Smooth muscle cell (in vitro differentiated cells): ENCODE measurements around the gene C2CD3. TPM values are rescaled to one million over a fixed set of nuclear protein-coding genes. Genes with fewer than 3 reads are reported as not detected.

Experiments used
- DNase-seq: peaks from one replicate; lab custom pipeline; 2025; ENCODE audit not compliant: unreplicated experiment; lab: John Stamatoyannopoulos, UW
- H2AFZ ChIP-seq: fragments of 200-600 bp; sonication (generic); 2 replicates; pipeline ENCODE4 v1.6.0; 2016; ENCODE audit warnings: antibody characterized with exemption, low read depth, mild to moderate bottlenecking
- H3F3A ChIP-seq: fragments of 200-600 bp; sonication (generic); 2 replicates; pipeline ENCODE4 v1.6.0; 2017; ENCODE audit warnings: antibody characterized with exemption, low read depth
- H3K27ac ChIP-seq: fragments of 200-600 bp; sonication (generic); 2 replicates; pipeline ENCODE4 v1.5.1; 2016; ENCODE audit warnings: low read depth, mild to moderate bottlenecking
- H3K27me3 ChIP-seq: fragments of 200-600 bp; sonication (generic); 2 replicates; pipeline ENCODE4 v1.6.1; 2016; ENCODE audit warnings: low read depth, mild to moderate bottlenecking
- H3K36me3 ChIP-seq: fragments of 200-600 bp; sonication (generic); 2 replicates; pipeline ENCODE4 v1.5.1; 2016; ENCODE audit warnings: low read depth
- H3K4me1 ChIP-seq: fragments of 200-600 bp; sonication (generic); 2 replicates; pipeline ENCODE4 v1.5.1; 2016; ENCODE audit warnings: low read depth
- H3K4me2 ChIP-seq: fragments of 200-600 bp; sonication (generic); 2 replicates; pipeline ENCODE4 v1.6.0; 2016; ENCODE audit warnings: mild to moderate bottlenecking
- H3K4me3 ChIP-seq: fragments of 200-600 bp; sonication (generic); 2 replicates; pipeline ENCODE4 v1.5.1; 2016; ENCODE audit warnings: mild to moderate bottlenecking
- H3K79me2 ChIP-seq: fragments of 200-600 bp; sonication (generic); 2 replicates; pipeline ENCODE4 v1.6.0; 2016; ENCODE audit warnings: low read depth, mild to moderate bottlenecking
- H3K9ac ChIP-seq: fragments of 200-600 bp; sonication (generic); 2 replicates; pipeline ENCODE4 v1.6.0; 2016; ENCODE audit warnings: low read depth
- H3K9me3 ChIP-seq: fragments of 200-600 bp; sonication (generic); replicated peaks from 2 replicates; pipeline ENCODE4 v1.5.1; 2016; ENCODE audit warnings: low read depth
- H4K20me1 ChIP-seq: fragments of 200-600 bp; sonication (generic); 2 replicates; pipeline ENCODE4 v1.6.0; 2016; ENCODE audit warnings: low read depth
- CTCF ChIP-seq: fragments of 200-600 bp; sonication (generic); IDR thresholded peaks from 2 replicates; pipeline ENCODE4 v1.5.1; 2017; ENCODE audit warnings: borderline replicate concordance, mild to moderate bottlenecking, antibody characterized with exemption; ENCODE audit not compliant: insufficient read depth, poor library complexity, severe bottlenecking
- WGBS: methylation state at CpG from one replicate; pipeline ENCODE4 v1.1.7; 2016; ENCODE audit warnings: low lambda C conversion rate; 5-methylcytosine and 5-hydroxymethylcytosine counted together
- polyA plus RNA-seq: library from polyadenylated mRNA; unstranded; fragments of >200 nt; fragmentation: Nextera tagmentation; extraction: Ambion mirVana; gene quantifications from 2 replicates; pipeline ENCODE4 v1.2.1, GENCODE V29; 2016
- total RNA-seq: library from RNA; depleted of rRNA; stranded (reverse); fragments of >200 nt; gene quantifications from 2 replicates; pipeline ENCODE4 v1.2.3, GENCODE V29; 2014

C2CD3 gene
- total and polyA plus RNA-seq, 2 experiments from 2014 or later, result 4.9 to 24.1 TPM

DNA sequence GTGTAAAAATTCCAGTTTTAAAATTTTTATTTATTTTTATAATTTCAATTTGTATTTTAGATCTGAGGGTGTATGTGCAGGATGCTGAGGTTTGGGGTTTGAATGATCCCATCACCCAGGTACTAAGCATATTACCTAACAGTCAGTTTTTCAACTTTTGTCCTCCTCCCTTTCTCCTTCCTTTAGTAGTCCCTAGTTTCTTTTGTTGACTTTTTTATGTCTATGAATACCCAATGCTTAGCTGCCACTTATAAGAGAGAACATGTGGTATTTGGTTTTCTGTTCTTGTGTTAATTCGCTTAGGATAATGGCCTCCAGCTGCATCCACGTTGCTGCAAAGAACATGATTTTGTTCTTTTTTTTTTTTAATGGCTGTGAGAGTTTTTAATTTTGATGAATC lies 126.3 kb downstream of the C2CD3 start:
- H3K27me3 ChIP-seq, result no peaks in the 10 kb centered on the region
- peaks cover 11% of the 10 kb centered on the region for H3K36me3 ChIP-seq
- H3K9me3 ChIP-seq, result no peaks in the 10 kb centered on the region
- H3K9ac ChIP-seq, result no peak overlapping the region
- no peaks in the 10 kb centered on the region for H3F3A ChIP-seq
- no peak overlapping the region for H2AFZ ChIP-seq
- WGBS, result 79% methylated on average over 2 of the region's 2 CpGs
- H3K79me2 ChIP-seq, result no peaks in the 10 kb centered on the region
- no peak overlapping the region for H3K27ac ChIP-seq
- no peak for DNase-seq
- H3K4me1 ChIP-seq, result no peaks in the 10 kb centered on the region
- H4K20me1 ChIP-seq, result no peaks in the 10 kb centered on the region
- TF ChIP-seq CTCF, result no peak
- no peak overlapping the region for H3K4me2 ChIP-seq
- H3K4me3 ChIP-seq, result no peak overlapping the region

DNA sequence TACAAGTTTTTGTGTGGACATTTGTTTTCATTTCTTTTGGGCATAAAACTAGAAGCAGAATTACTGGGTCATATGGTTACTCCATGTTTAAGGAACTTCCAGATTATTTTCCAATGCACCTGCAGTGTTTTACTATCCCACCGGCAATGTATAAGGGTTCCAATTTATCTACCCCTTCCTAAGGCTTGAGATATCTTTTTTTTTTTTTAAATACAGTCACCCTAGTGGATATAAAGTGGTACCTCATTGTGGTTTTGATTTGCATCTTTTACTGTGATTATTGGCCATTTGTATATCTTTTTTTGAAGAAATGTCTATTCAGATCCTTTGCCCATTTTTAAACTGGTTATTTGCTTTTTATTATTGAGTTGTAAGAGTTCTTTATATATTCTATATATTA lies 127.4 kb downstream of the C2CD3 start:
- Histone ChIP-seq H3K79me2 (no peaks in the 10 kb centered on the region), H3K9me3 (no peaks in the 10 kb centered on the region), H2AFZ (no peak overlapping the region), H3K36me3 (peaks cover 11% of the 10 kb centered on the region), H3K4me1 (no peaks in the 10 kb centered on the region), H3K4me3 (no peak overlapping the region), H3F3A (no peaks in the 10 kb centered on the region), H4K20me1 (no peaks in the 10 kb centered on the region), H3K9ac (no peak overlapping the region), H3K27ac (no peak overlapping the region), H3K27me3 (no peaks in the 10 kb centered on the region), H3K4me2 (no peak overlapping the region)
- no peak for DNase-seq
- no peak for TF ChIP-seq CTCF
- WGBS, result 100% methylated on average over 1 of the region's 1 CpG

DNA sequence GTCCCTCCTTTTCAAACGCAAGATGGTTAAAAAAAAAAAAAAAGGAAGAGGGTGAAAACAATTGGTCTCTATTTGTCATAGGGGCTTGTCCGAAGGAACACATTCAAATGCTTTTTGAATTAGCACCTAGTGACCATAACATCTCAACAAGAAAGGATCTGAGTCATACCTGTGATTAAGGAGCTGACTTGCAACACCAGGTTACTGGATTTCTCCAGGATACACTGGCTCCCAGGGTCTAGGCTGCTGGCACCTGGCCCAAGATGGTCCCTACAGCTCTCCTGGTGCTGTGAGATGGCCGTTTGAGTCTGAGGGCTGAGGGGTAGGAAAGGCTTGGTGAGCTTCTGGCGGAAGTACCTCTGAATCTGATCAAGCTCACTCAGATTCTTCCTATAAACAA lies 133.5 kb downstream of the C2CD3 start:
- Histone ChIP-seq H3K9ac (no peak overlapping the region), H3K4me1 (no peaks in the 10 kb centered on the region), H3K9me3 (no peaks in the 10 kb centered on the region), H3K4me2 (no peak overlapping the region), H3K27ac (no peak overlapping the region), H2AFZ (no peak overlapping the region), H3K36me3 (peaks cover 8% of the 10 kb centered on the region), H3K27me3 (no peaks in the 10 kb centered on the region), H3F3A (no peaks in the 10 kb centered on the region), H4K20me1 (no peaks in the 10 kb centered on the region), H3K79me2 (no peaks in the 10 kb centered on the region), H3K4me3 (no peak overlapping the region)
- WGBS, result 86% methylated on average over 4 of the region's 4 CpGs
- no peak for DNase-seq
- TF ChIP-seq CTCF, result no peak

DNA sequence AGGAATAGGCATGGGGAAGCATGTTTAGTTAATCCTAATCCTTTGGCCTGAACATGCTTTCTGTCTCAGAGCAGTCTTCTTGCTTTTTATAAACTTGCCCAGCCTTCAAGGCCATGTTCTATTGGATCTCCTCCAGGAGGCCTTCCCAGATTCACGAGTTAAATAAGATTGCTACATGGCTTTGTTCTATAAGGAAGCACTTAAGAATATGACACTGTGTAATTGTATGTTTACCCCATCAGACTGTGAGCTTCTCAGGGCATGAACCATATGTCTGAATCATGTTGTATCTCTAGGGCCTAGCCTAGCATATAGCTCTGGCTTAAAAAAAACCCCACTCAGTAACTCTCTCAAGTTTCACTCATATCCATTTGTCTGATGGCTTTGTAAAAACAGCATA lies 135.5 kb downstream of the C2CD3 start:
- no peaks in the 10 kb centered on the region for H3F3A ChIP-seq
- H3K36me3 ChIP-seq, result peaks cover 8% of the 10 kb centered on the region
- no peak for DNase-seq
- H4K20me1 ChIP-seq, result no peaks in the 10 kb centered on the region
- H3K27me3 ChIP-seq, result no peaks in the 10 kb centered on the region
- no peaks in the 10 kb centered on the region for H3K9me3 ChIP-seq
- WGBS, result 89% methylated on average over 1 of the region's 1 CpG
- no peak overlapping the region for H3K4me2 ChIP-seq
- H3K9ac ChIP-seq, result no peak overlapping the region
- H3K27ac ChIP-seq, result no peak overlapping the region
- no peak overlapping the region for H2AFZ ChIP-seq
- no peaks in the 10 kb centered on the region for H3K79me2 ChIP-seq
- H3K4me1 ChIP-seq, result no peaks in the 10 kb centered on the region
- TF ChIP-seq CTCF, result no peak
- no peak overlapping the region for H3K4me3 ChIP-seq
